Stimulated activated effector memory CD8-positive, alpha-beta T cell treated with anti-CD3 and anti-CD28 coated beads, Interleukin-12 subunit alpha, Interleukin-12 subunit beta, amount 100 ng/mL, for 72 hours (primary cell): ENCODE results near the gene TELO2.
A peak's percentile ranks its signal among the peaks of the same experiment; 100 is the strongest.

Source experiments
- ATAC-seq: fragments of 150-1000 bp; cut with Tn5 transposase; 2 replicates; pipeline ENCODE4 v1.10.0; 2021
- DNase-seq, 2 donors: peaks; one replicate each; pipeline ENCODE4 v3.0.0; 2021 to 2022; ENCODE audit warnings: low spot score in 2 of 2
- H3K27ac Mint-ChIP-seq: one replicate; pipeline ENCODE4 v1.8.0; 2022; ENCODE audit warnings: mild to moderate bottlenecking, mixed read lengths
- H3K36me3 Mint-ChIP-seq: one replicate; pipeline ENCODE4 v1.8.0; 2022; ENCODE audit warnings: mild to moderate bottlenecking, mixed read lengths
- H3K4me1 Mint-ChIP-seq: one replicate; pipeline ENCODE4 v1.8.0; 2022; ENCODE audit warnings: mixed read lengths
- H3K4me3 Mint-ChIP-seq: one replicate; pipeline ENCODE4 v1.8.0; 2022; ENCODE audit warnings: mild to moderate bottlenecking, mixed read lengths
- H3K9me3 Mint-ChIP-seq: one replicate; pipeline ENCODE4 v1.8.0; 2022; ENCODE audit warnings: mixed read lengths

Gene TELO2

DNA sequence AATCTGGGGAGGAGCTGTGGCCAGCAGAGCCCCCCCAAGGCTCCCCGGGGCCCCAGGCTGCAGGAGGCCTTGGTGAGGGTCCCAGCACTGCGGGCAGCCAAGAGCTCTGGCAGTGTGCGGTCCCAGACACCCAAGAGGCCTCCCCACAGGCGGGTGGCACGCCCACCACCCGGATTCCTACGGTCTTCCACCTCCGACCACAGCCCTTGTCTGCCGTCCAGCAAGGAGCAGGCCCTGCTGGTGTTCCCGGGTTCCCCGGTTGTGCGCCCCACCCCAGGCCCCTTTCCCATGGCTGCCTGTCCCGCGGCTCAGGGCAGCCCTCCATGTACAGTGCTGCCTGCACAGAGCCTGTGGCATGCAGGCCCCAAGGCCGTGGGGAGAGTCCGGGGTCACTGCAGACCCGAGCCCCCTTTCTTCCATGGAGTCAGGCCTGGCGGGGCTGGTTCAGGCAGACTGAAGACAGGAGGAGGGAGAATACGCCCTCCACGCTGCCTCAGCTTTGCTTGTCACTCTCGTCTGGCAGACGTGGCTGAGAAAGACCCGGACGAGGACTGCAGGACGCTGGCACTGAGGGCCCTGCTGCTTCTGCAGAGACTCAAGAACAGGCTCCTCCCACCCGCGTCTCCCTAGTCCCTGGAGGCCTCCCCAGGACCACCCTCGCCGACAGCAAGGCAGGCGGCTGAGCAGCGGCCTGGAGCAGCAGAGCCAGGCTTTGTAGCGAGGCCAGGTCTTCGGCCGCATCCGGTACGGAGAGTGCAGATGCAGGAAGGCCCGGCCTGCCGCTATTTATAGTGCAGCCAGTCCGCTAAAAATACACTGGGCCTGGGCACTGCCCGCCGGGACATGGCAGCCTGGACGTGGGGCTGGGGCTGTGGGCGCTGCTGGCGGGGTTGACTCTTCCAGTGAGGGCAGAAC, 16.4 kb downstream of the TELO2 start:
- H3K27ac Mint-ChIP-seq = no peak overlapping the region

DNA sequence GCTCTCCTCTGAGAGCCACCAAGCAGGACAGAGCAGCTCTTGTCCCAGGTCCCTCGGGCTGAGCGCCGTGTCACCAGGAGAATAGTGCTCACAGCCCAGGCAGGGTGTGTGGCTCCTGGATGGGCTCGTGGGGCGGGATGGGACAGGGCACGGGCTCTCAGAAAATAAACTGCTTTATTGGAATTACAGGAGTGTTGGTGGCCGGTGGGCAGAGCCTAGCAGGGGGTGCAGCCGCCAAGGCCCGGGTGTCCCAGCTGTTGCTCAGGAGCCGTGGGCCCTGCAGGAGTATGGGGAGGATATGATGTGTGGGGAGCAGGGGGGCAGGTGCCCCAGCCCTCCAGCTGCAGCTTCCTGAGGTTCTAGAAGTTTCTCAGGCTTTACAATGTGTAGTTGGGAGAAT, 17.1 kb downstream of the TELO2 start:
- no peak for DNase-seq
- H3K4me1 Mint-ChIP-seq = no peaks in the 10 kb centered on the region
- H3K4me3 Mint-ChIP-seq = no peak overlapping the region
- no peak for ATAC-seq
- H3K9me3 Mint-ChIP-seq = no peaks in the 10 kb centered on the region
- H3K36me3 Mint-ChIP-seq = peaks cover 24% of the 10 kb centered on the region
- H3K27ac Mint-ChIP-seq = no peak overlapping the region

More for the DNA sequence above, 16.4 kb downstream of the TELO2 start:
- no peaks in the 10 kb centered on the region for H3K4me1 Mint-ChIP-seq
- H3K36me3 Mint-ChIP-seq = peaks cover 24% of the 10 kb centered on the region
- no peak overlapping the region for H3K4me3 Mint-ChIP-seq
- DNase-seq = no peak
- no peak for ATAC-seq
- H3K9me3 Mint-ChIP-seq = no peaks in the 10 kb centered on the region

DNA sequence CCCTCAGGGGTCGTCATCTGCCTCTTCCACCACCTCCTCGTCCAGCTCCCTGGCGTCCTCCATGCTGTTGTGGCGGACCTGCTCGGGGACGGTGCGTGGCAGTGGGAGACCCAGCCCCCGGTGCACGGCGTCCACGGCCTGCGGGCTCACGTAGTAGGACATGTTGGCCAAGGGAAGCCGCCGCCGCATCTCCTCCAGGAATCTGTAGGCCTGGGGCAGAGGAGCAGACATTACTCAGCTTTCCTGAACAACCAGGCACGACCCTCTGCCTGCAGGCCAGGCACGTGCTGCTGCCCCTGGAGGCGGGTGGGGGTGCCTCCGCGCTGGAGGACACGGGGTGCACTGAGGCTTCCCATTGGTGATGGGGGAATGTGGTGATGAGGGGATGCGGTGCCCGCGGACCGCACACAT, 17.8 kb downstream of the TELO2 start:
- no peak for ATAC-seq
- H3K27ac Mint-ChIP-seq = no peak overlapping the region
- DNase-seq = no peak
- H3K36me3 Mint-ChIP-seq = peaks cover 30% of the 10 kb centered on the region
- H3K4me1 Mint-ChIP-seq = no peaks in the 10 kb centered on the region
- no peaks in the 10 kb centered on the region for H3K9me3 Mint-ChIP-seq
- no peak overlapping the region for H3K4me3 Mint-ChIP-seq

DNA sequence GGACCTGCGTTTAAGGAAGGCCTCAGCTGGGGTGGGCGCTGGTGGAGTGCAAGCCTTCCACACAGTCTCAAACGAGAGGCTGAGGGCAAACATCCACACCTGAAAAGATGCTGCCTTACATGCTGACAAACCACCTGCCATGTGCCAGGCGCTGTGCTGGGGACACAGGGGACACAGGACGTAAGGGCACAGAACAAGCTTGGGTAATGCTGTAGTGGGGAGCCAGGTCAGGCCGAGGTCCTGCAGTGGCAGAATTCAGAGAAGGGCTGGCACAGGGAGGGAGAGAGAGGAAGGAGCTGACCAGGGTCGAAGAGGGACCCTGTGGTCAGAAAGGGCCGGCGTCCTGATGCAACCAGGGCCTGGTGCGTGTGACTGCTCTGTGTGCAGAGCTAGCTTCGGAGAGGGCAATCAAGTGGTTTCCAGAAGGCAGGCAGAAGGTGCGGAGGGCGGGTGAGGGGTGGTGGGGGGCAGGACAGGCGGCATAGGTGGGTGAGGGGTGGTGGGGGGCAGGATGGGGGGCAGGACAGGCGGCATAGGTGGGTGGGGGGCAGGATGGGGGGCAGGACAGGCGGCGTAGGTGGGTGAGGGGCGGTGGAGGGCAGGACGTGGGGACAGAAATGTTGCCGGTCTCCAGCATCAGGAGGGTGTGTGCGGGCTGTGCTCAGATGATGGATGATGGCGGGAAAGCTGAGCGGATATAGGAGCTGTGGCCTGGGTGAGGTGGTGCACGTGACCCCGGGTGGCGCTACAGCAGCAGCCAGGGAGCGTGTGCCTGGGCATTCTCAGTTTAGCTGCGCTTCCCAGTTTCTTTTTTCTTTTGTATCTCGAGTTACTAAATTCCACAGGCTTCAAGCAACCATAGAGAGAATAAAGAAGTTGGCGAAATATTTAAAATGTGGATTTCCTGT, 18.8 kb downstream of the TELO2 start:
- no peak overlapping the region for H3K27ac Mint-ChIP-seq
- no peak for DNase-seq
- no peak overlapping the region for H3K4me3 Mint-ChIP-seq
- ATAC-seq = no peak
- H3K36me3 Mint-ChIP-seq = peaks cover 30% of the 10 kb centered on the region
- no peaks in the 10 kb centered on the region for H3K4me1 Mint-ChIP-seq
- no peaks in the 10 kb centered on the region for H3K9me3 Mint-ChIP-seq

GRCh38 chr16:1512774-1513173, 19.6 kb downstream of the TELO2 start:
- no peaks in the 10 kb centered on the region for H3K4me1 Mint-ChIP-seq
- no peak overlapping the region for H3K27ac Mint-ChIP-seq
- ATAC-seq (no peak), DNase-seq (no peak)
- H3K9me3 Mint-ChIP-seq = no peaks in the 10 kb centered on the region
- peaks cover 25% of the 10 kb centered on the region for H3K36me3 Mint-ChIP-seq
- no peak overlapping the region for H3K4me3 Mint-ChIP-seq

- H3K9me3 Mint-ChIP-seq = no peaks in the 10 kb centered on the region
- H3K4me1 Mint-ChIP-seq = no peaks in the 10 kb centered on the region
- peaks cover 25% of the 10 kb centered on the region for H3K36me3 Mint-ChIP-seq
- no peak for ATAC-seq
- no peak for DNase-seq
- H3K4me3 Mint-ChIP-seq = no peak overlapping the region
- no peak overlapping the region for H3K27ac Mint-ChIP-seq
Measured at GRCh38 chr16:1514507-1514906, 21.3 kb downstream of the TELO2 start.

- DNase-seq = no peak
- H3K4me1 Mint-ChIP-seq = no peaks in the 10 kb centered on the region
- H3K9me3 Mint-ChIP-seq = no peaks in the 10 kb centered on the region
- H3K4me3 Mint-ChIP-seq = no peak overlapping the region
- ATAC-seq = peak; percentile 45
- peaks cover 5% of the 10 kb centered on the region for H3K36me3 Mint-ChIP-seq
- H3K27ac Mint-ChIP-seq = no peak overlapping the region
Measured at GRCh38 chr16:1518626-1519135, 25.5 kb downstream of the TELO2 start.

DNA sequence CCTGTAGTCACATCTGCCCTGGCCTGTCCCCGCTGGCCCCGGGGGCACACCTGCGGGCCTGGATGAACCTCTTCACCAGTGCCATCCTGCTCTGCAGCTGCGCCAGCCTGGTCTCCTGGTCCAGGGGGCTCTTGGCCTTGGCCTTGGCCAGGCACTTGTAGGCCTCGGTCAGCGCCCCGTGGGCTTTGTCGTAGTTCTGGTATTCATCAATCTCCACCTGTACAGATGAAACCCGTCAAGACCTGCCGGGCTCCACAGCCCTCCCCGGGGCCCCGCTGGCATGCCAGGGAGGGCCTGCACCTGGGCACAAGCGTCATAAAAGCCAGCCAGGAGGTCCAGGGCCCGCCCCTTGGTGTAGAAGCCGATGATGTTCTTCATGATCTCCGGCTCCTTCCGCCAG, 26.7 kb downstream of the TELO2 start:
- no peak for DNase-seq
- H3K9me3 Mint-ChIP-seq = no peaks in the 10 kb centered on the region
- peaks cover 5% of the 10 kb centered on the region for H3K36me3 Mint-ChIP-seq
- peak; percentile 12 for ATAC-seq
- H3K4me1 Mint-ChIP-seq = no peaks in the 10 kb centered on the region
- no peak overlapping the region for H3K27ac Mint-ChIP-seq
- no peak overlapping the region for H3K4me3 Mint-ChIP-seq

DNA sequence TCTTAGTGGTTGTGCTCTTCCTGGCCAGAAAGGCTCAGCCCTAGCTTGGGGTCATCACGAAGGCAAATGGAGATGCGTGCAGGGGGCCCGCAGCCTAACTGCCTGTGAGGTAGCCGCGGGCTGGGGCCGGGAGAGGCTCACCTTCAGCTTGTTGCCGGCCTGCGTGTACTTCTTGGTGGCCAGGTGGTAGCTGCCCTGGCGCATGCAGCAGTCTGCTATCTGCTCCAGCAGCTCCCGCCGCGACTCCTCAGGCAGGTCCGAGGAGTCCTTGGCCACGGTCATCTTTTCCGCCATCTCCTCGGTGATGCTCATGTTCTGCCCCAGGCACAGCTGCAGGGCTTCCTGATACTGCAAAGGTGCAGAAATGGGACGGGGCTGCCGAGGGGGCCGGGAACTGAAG, 27.3 kb downstream of the TELO2 start:
- Mint-ChIP-seq H3K9me3 (no peaks in the 10 kb centered on the region), H3K4me1 (no peaks in the 10 kb centered on the region), H3K27ac (no peak overlapping the region), H3K36me3 (peaks cover 4% of the 10 kb centered on the region), H3K4me3 (no peak overlapping the region)
- ATAC-seq (no peak), DNase-seq (no peak)

- H3K36me3 Mint-ChIP-seq = no peaks in the 10 kb centered on the region
- H3K4me1 Mint-ChIP-seq = peaks cover 5% of the 10 kb centered on the region
- no peak overlapping the region for H3K4me3 Mint-ChIP-seq
- H3K27ac Mint-ChIP-seq = no peak overlapping the region
- H3K9me3 Mint-ChIP-seq = no peaks in the 10 kb centered on the region
- no peak for ATAC-seq
- no peak for DNase-seq
Measured at GRCh38 chr16:1523581-1524245, 30.6 kb downstream of the TELO2 start.

GRCh38 chr16:1524366-1524765, 31.2 kb downstream of the TELO2 start:
- H3K36me3 Mint-ChIP-seq = no peaks in the 10 kb centered on the region
- H3K4me1 Mint-ChIP-seq = peaks cover 5% of the 10 kb centered on the region
- DNase-seq = no peak
- H3K9me3 Mint-ChIP-seq = no peaks in the 10 kb centered on the region
- H3K4me3 Mint-ChIP-seq = no peak overlapping the region
- no peak for ATAC-seq
- no peak overlapping the region for H3K27ac Mint-ChIP-seq

DNA sequence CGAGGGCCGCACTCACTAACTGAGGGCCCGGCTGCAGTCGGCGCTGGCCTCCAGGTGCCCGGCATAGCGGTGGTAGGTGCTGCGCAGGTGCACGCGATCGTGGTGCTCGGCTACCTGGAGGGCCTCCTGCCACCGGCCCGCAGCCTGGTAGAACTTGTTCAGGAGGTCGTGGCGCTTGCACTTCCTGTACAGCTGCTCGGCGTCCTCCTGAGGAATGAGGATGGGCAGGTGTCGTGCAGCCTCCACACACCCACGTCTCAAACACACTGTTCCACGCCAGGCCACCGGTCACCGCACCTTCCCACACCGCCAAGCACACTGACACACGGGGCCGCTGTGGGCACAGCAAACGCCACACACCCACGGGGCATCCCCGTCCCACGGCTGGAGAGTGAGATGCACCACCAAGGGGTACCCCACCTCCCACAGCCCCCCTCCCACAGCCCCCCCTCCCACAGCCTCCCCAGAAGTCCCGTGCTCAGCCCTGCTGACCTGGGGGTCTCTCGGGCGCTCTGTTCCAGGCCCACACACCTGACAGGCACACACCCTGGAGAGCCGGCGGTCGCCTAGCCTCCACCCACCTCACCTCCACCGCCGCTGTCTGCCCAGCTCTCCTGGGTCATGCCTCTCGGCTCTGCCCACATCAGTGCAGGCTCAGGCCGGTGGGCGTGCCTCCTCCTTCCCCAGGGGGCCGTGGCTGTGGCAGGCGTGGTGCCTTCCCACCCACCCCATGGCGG, 32.9 kb downstream of the TELO2 start:
- no peaks in the 10 kb centered on the region for H3K9me3 Mint-ChIP-seq
- H3K4me1 Mint-ChIP-seq = peaks cover 5% of the 10 kb centered on the region
- DNase-seq (no peak), ATAC-seq (peak; percentile 47)
- no peaks in the 10 kb centered on the region for H3K36me3 Mint-ChIP-seq
- peak overlapping the region; percentile 41 for H3K4me3 Mint-ChIP-seq
- H3K27ac Mint-ChIP-seq = no peak overlapping the region

DNA sequence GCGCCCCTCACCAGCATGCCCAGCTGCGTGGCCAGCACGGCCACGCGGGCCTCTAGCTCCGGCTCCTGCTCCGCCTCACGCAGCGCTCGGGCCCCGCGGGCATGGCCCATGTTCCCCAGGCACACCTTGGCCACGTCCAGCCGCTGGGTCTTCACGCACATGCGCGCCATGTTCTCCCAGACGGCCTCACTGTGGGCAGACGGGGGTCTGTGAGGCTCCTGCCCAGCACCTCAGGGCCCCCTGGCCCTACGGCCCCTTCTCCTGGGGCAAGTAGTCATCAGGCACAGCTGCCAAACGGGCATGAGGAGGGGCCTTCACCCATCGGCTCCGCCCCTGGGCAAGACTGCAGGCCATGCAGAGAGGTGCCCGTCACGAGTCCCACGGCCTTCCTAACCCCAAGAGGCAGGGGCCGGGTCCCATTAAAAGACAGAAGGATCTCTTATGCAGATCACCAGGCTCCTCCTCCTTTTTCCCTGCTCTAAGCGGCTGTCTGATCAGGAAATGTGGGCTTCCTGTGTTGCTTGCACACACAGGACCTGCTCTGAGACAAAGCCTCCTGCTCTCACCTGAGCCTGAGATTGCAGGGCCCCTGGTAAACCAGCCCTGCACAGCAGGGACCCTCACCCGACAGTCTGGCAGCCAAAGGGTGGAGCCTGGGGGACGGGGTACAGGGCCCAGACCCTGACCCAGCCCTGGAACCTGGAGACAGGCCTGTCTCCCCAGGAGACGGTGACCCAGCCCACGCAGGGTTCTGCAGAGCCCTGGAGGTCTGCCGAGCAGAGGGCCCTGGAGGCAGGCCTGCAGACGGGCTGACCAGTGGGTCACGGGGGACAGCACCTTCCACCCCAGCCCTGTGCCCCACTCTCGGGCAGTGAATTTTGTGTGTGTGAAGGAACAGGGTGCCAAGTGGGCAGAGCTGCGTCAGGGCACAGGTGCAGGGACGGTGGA, 33.7 kb downstream of the TELO2 start:
- H3K4me1 Mint-ChIP-seq = peaks cover 5% of the 10 kb centered on the region
- ATAC-seq (peak; percentile 14), DNase-seq (no peak)
- peak overlapping the region; percentile 32 for H3K27ac Mint-ChIP-seq
- no peaks in the 10 kb centered on the region for H3K9me3 Mint-ChIP-seq
- no peaks in the 10 kb centered on the region for H3K36me3 Mint-ChIP-seq
- peak overlapping the region; percentile 41 for H3K4me3 Mint-ChIP-seq
